H9 (cell line): ENCODE results near the gene POLR2H. TPM values are rescaled to one million over a fixed set of nuclear protein-coding genes. Genes with fewer than 3 reads are reported as not detected.

ENCODE experiments used
- DNase-seq: peaks from one replicate; pipeline ENCODE4 v3.0.0-alpha.2; 2017
- H2AFZ ChIP-seq: one replicate; pipeline ENCODE4 v1.6.1; 2013; ENCODE audit warnings: mild to moderate bottlenecking, low read length, control low read depth, moderate library complexity
- H2AK5ac ChIP-seq: 2 replicates; pipeline ENCODE4 v1.6.1; 2013; ENCODE audit warnings: low read length, control low read depth, mixed read lengths; ENCODE audit not compliant: insufficient read length
- H2BK120ac ChIP-seq: one replicate; pipeline ENCODE4 v1.6.1; 2013; ENCODE audit warnings: low read depth, mild to moderate bottlenecking, low read length, control low read depth, inconsistent platforms; ENCODE audit not compliant: poor library complexity, severe bottlenecking
- H2BK12ac ChIP-seq: 2 replicates; pipeline ENCODE4 v1.6.1; 2013; ENCODE audit warnings: low read length, control low read depth, mixed read lengths, low read depth; ENCODE audit not compliant: insufficient read length
- H2BK15ac ChIP-seq: 2 replicates; pipeline ENCODE4 v1.6.1; 2013; ENCODE audit warnings: low read depth, low read length, control low read depth
- H2BK20ac ChIP-seq: one replicate; pipeline ENCODE4 v1.6.1; 2013; ENCODE audit warnings: low read depth, mild to moderate bottlenecking, low read length, control low read depth, inconsistent platforms; ENCODE audit not compliant: poor library complexity, severe bottlenecking
- H2BK5ac ChIP-seq: 2 replicates; pipeline ENCODE4 v1.6.1; 2013; ENCODE audit warnings: low read length, control low read depth, mixed read lengths; ENCODE audit not compliant: insufficient read length
- H3K14ac ChIP-seq: 2 replicates; pipeline ENCODE4 v1.6.1; 2013; ENCODE audit warnings: low read length, control low read depth; ENCODE audit not compliant: insufficient read depth
- H3K18ac ChIP-seq: 2 replicates; pipeline ENCODE4 v1.6.1; 2013; ENCODE audit warnings: low read depth, mild to moderate bottlenecking, mixed read lengths, low read length, control low read depth; ENCODE audit not compliant: insufficient read length
- H3K23ac ChIP-seq: 2 replicates; pipeline ENCODE4 v1.6.1; 2013; ENCODE audit warnings: low read length, control low read depth, mixed read lengths, low read depth; ENCODE audit not compliant: insufficient read length
- H3K23me2 ChIP-seq: 2 replicates; pipeline ENCODE4 v1.6.1; 2013; ENCODE audit warnings: low read depth, mild to moderate bottlenecking, mixed read lengths, low read length, control low read depth; ENCODE audit not compliant: insufficient read length, poor library complexity, severe bottlenecking
- H3K27ac ChIP-seq: 2 replicates; pipeline ENCODE4 v1.5.1; 2013; ENCODE audit warnings: low read length, control low read depth, mixed read lengths, low read depth; ENCODE audit not compliant: insufficient read length
- H3K27me3 ChIP-seq: 2 replicates; pipeline ENCODE4 v1.6.1; 2013; ENCODE audit warnings: low read length, control low read depth, inconsistent platforms; ENCODE audit not compliant: insufficient read depth
- H3K4ac ChIP-seq: 2 replicates; pipeline ENCODE4 v1.6.1; 2013; ENCODE audit warnings: low read depth, mild to moderate bottlenecking, control low read depth, inconsistent platforms, low read length, moderate library complexity
- H3K4me1 ChIP-seq: 2 replicates; pipeline ENCODE4 v1.6.1; 2013; ENCODE audit warnings: low read length, control low read depth, inconsistent platforms; ENCODE audit not compliant: insufficient read depth
- H3K4me2 ChIP-seq: 2 replicates; pipeline ENCODE4 v1.6.1; 2013; ENCODE audit warnings: low read length, control low read depth, mixed read lengths; ENCODE audit not compliant: insufficient read length, insufficient read depth
- H3K56ac ChIP-seq: 2 replicates; pipeline ENCODE4 v1.6.1; 2013; ENCODE audit warnings: low read depth, mild to moderate bottlenecking, mixed read lengths, low read length, control low read depth; ENCODE audit not compliant: insufficient read length
- H3K79me1 ChIP-seq: 2 replicates; pipeline ENCODE4 v1.6.1; 2013; ENCODE audit warnings: low read depth, mild to moderate bottlenecking, moderate library complexity, low read length, control low read depth, inconsistent platforms; ENCODE audit not compliant: insufficient read depth, poor library complexity, severe bottlenecking
- H3K79me2 ChIP-seq: 2 replicates; pipeline ENCODE4 v1.6.1; 2013; ENCODE audit warnings: low read length, control low read depth, inconsistent platforms; ENCODE audit not compliant: insufficient read depth
- H3K9ac ChIP-seq: 2 replicates; pipeline ENCODE4 v1.6.1; 2013; ENCODE audit warnings: low read length, control low read depth, mixed read lengths; ENCODE audit not compliant: insufficient read length; ENCODE audit errors: extremely low read depth
- H3K9me3 ChIP-seq: one replicate; pipeline ENCODE4 v1.6.1; 2013; ENCODE audit warnings: low read depth, low read length, inconsistent platforms; ENCODE audit not compliant: control insufficient read depth
- H3T11ph ChIP-seq: one replicate; pipeline ENCODE4 v1.6.1; 2013; ENCODE audit warnings: mild to moderate bottlenecking, low read length, control low read depth, inconsistent platforms
- H4K20me1 ChIP-seq: one replicate; pipeline ENCODE4 v1.6.1; 2013; ENCODE audit not compliant: control insufficient read depth, insufficient read length, insufficient read depth
- H4K5ac ChIP-seq: 2 replicates; pipeline ENCODE4 v1.6.1; 2013; ENCODE audit warnings: low read depth, mild to moderate bottlenecking, mixed read lengths, low read length, control low read depth; ENCODE audit not compliant: insufficient read length
- H4K8ac ChIP-seq: replicated peaks from 2 replicates; pipeline ENCODE4 v1.6.1; 2013; ENCODE audit warnings: low read length, control low read depth, mixed read lengths, low read depth; ENCODE audit not compliant: insufficient read length
- H4K91ac ChIP-seq: 2 replicates; pipeline ENCODE4 v1.6.1; 2013; ENCODE audit warnings: low read depth, mild to moderate bottlenecking, moderate library complexity, mixed read lengths, low read length, control low read depth; ENCODE audit not compliant: insufficient read length
- H3K27ac Mint-ChIP-seq, 3 experiments: 2 replicates in 2 of 3; 3 replicates in 1 of 3; pipeline ENCODE4 v1.8.0; 2020 to 2021; ENCODE audit warnings: mixed read lengths in 3 of 3, mild to moderate bottlenecking in 1 of 3, moderate library complexity in 1 of 3
- H3K27me3 Mint-ChIP-seq: 2 replicates; pipeline ENCODE4 v1.8.0; 2021; ENCODE audit warnings: low read depth, mild to moderate bottlenecking, moderate library complexity, mixed read lengths
- H3K36me3 Mint-ChIP-seq, 3 experiments: 2 replicates in 2 of 3; 3 replicates in 1 of 3; pipeline ENCODE4 v1.8.0; 2020 to 2021; ENCODE audit warnings: low read depth in 3 of 3, mixed read lengths in 3 of 3; ENCODE audit not compliant: insufficient read depth in 1 of 3
- H3K4me1 Mint-ChIP-seq, 2 experiments: 2 replicates each; pipeline ENCODE4 v1.8.0; 2020; ENCODE audit warnings: mixed read lengths in 2 of 2
- H3K4me3 Mint-ChIP-seq, 2 experiments: 2 replicates in 1 of 2; 3 replicates in 1 of 2; pipeline ENCODE4 v1.8.0; 2020 to 2021; ENCODE audit warnings: mild to moderate bottlenecking in 2 of 2, mixed read lengths in 2 of 2, moderate library complexity in 1 of 2
- H3K9me3 Mint-ChIP-seq, 2 experiments: 2 replicates in 1 of 2; 3 replicates in 1 of 2; pipeline ENCODE4 v1.8.0; 2020; ENCODE audit warnings: mild to moderate bottlenecking in 2 of 2, mixed read lengths in 2 of 2, moderate library complexity in 1 of 2
- CTCF ChIP-seq: fragments of 200-600 bp; sonication (generic); conservative IDR thresholded peaks from 3 replicates; pipeline ENCODE4 v1.8.0; 2021; ENCODE audit warnings: antibody characterized with exemption, mild to moderate bottlenecking
- WGBS: extraction: QIAGEN DNeasy Blood & Tissue Kit; methylation state at CpG from one replicate; pipeline ENCODE4 v1.1.7; 2013; ENCODE audit warnings: missing lambda C conversion rate, low lambda C conversion rate, mixed read lengths; ENCODE audit not compliant: insufficient read length; ENCODE audit errors: extremely low coverage; 5-methylcytosine and 5-hydroxymethylcytosine counted together
- total RNA-seq: library from RNA; stranded (reverse); gene quantifications from 2 replicates; pipeline ENCODE4 v1.2.1, GENCODE V29; 2021

POLR2H gene
- total RNA-seq, 1 experiment from 2014 or later, result 115 TPM

GRCh38 chr3:184386047-184386806 lies 24.7 kb downstream of the POLR2H start:
- no peaks in the 10 kb centered on the region for H3K79me1 ChIP-seq
- H4K5ac ChIP-seq, result no peak overlapping the region
- no peaks in the 10 kb centered on the region for H3K9me3 ChIP-seq
- TF ChIP-seq CTCF, result no peak
- peaks cover 16% of the 10 kb centered on the region; the same call in 1 of the 2 replicates for H3K27me3 ChIP-seq
- Mint-ChIP-seq H3K27me3 (peaks cover 53% of the 10 kb centered on the region), H3K4me3 (no peak overlapping the region), H3K27ac (no peak overlapping the region), H3K4me1 (peaks cover 4 to 6% of the 10 kb centered on the region in 2 experiments; a peak in 3 of 4 replicates), H3K36me3 (no peaks in the 10 kb centered on the region), H3K9me3 (peaks cover 0 to 3% of the 10 kb centered on the region in 2 experiments; a peak in 2 of 5 replicates)
- H2BK15ac ChIP-seq, result no peak overlapping the region
- H3K27ac ChIP-seq, result no peak overlapping the region
- no peak overlapping the region for H2BK12ac ChIP-seq
- H3K4me1 ChIP-seq, result no peaks in the 10 kb centered on the region
- H2AFZ ChIP-seq, result no peak overlapping the region
- no peaks in the 10 kb centered on the region for H3K79me2 ChIP-seq
- H2BK20ac ChIP-seq, result no peak overlapping the region
- no CpG with 5 or more reads among the region's 37 CpGs for WGBS
- no peak overlapping the region for H3K23ac ChIP-seq
- H3K9ac ChIP-seq, result no peak overlapping the region
- no peak overlapping the region for H3K18ac ChIP-seq
- H4K8ac ChIP-seq, result no peak overlapping the region
- H3K4ac ChIP-seq, result no peak overlapping the region
- H3K23me2 ChIP-seq, result peaks cover 3% of the 10 kb centered on the region
- peak; percentile 46 for DNase-seq
- H3T11ph ChIP-seq, result no peak overlapping the region
- H4K20me1 ChIP-seq, result no peaks in the 10 kb centered on the region
- H4K91ac ChIP-seq, result no peak overlapping the region
- no peak overlapping the region for H3K56ac ChIP-seq
- H2BK120ac ChIP-seq, result no peak overlapping the region
- H3K14ac ChIP-seq, result no peak overlapping the region
- H3K4me2 ChIP-seq, result no peak overlapping the region
- no peak overlapping the region for H2AK5ac ChIP-seq
- no peak overlapping the region for H2BK5ac ChIP-seq
